ENCODE results near the gene ADAM22.

The ADAM22 gene

DNA sequence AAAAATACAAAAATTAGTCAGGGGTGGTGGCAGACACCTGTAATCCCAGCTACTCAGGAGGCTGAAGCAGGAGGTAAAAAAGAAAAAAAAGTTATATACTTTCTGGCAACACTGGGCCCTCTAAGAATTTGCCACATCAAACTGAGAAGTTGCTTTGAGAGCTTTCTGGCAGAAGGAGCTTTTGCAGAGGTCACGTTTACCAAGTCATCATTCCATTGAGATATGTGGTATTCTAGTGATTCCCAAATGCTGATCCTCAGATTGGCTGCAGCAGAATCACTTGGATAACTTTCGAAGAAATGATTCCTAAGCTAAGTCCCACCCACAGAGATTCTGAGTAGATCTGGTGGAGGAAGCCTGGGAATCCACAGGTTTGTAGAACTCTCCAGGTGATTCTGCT is 80.5 kb downstream of the ADAM22 start:
- TF ChIP-seq Cebpa-rat (IDR thresholded peaks at IDR 0.05): no peak
- no peaks in the 10 kb centered on the region for H4K20me1 ChIP-seq
- peaks cover 0 to 6% (median 0%) of the 10 kb centered on the region in 11 experiments; a peak in 1 of 22 replicates for H3K36me3 ChIP-seq

GRCh38 chr7:88015309-88015708 is 81.3 kb downstream of the ADAM22 start:
- Histone ChIP-seq H3K4me1 (no peaks in the 10 kb centered on the region), H3K36me3 (peaks cover 0 to 6% (median 0%) of the 10 kb centered on the region in 11 experiments; a peak in 1 of 22 replicates), H3K27me3 (no peaks in the 10 kb centered on the region), H3K9ac (no peak overlapping the region), H3K4me2 (no peak overlapping the region), H3K4me3 (no peak overlapping the region), H3K27ac (no peak overlapping the region), H3K9me3 (replicated peaks in 1 of 11) (no peaks in the 10 kb centered on the region), H4K20me1 (no peaks in the 10 kb centered on the region)
- no peak for TF ChIP-seq Cebpa-rat (IDR thresholded peaks at IDR 0.05)

More for the DNA sequence above, 80.5 kb downstream of the ADAM22 start:
- Histone ChIP-seq H3K4me2 (no peak overlapping the region), H3K9ac (no peak overlapping the region), H3K9me3 (replicated peaks in 1 of 11) (no peaks in the 10 kb centered on the region), H3K4me3 (no peak overlapping the region), H3K4me1 (no peaks in the 10 kb centered on the region), H3K27me3 (no peaks in the 10 kb centered on the region), H3K27ac (no peak overlapping the region)

DNA sequence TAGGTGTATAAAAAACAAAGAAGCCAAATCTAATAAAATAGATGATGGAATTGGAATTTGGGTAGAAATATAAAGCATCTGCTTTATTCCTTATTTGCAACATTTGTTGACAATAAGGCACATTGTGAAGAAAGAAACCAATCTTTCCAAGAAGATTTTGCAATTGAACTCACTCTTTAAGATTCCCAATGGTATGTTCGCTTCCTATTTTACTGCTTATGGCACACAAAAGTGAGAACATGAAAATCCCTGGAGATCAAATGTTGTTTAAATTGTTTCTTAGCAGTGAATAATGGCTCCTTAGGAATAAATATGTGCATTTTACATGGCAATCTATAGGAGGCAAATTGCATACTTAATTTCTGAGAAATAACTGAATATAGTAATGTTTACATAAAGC is 84.5 kb downstream of the ADAM22 start:
- no peaks in the 10 kb centered on the region for H3K4me1 ChIP-seq
- peaks cover 0 to 1% (median 0%) of the 10 kb centered on the region in 11 experiments; a peak in 1 of 22 replicates for H3K36me3 ChIP-seq
- H3K27ac ChIP-seq: no peak overlapping the region
- H3K9me3 ChIP-seq (replicated peaks in 1 of 11): no peaks in the 10 kb centered on the region
- H4K20me1 ChIP-seq: no peaks in the 10 kb centered on the region
- no peak overlapping the region for H3K9ac ChIP-seq
- no peaks in the 10 kb centered on the region for H3K27me3 ChIP-seq
- no peak overlapping the region for H3K4me3 ChIP-seq
- no peak for TF ChIP-seq Cebpa-rat (IDR thresholded peaks at IDR 0.05)
- no peak overlapping the region for H3K4me2 ChIP-seq

DNA sequence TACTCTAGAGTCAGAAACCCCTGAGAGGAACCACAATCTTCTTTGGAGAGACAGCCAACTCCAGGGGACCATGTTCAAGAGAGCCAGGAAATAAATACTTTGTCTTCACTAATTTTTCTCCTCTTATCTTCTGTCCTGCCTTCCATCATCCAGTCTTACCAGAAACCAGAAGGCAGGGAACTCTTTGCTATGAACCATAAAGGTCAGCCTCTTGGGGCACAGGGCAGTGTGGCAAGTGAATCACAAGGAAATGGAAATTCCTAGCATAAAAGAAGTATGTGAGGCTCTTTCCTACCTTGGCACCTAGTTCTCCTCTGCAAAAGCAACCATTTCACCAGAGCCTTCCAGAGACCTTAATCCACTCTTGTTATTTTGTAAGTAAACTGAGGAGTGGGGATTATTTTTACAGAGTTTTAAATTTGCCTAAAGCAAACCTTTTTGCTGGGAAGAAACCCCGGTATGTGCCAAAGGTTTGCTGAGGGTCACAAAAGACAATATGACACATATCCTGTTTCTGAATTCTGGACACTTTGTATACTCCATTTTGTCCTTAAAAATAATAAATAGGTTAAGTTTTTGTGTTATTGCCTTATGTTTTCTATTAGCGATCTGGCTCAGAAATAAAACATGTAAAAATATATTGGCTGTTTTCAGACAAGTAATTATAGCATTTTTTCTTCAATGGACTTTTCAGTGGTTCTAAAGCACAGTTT is 87.1 kb downstream of the ADAM22 start:
- Histone ChIP-seq H3K36me3 (no peaks in the 10 kb centered on the region), H3K9me3 (replicated peaks in 1 of 11) (peaks cover 6 to 18% (median 10%) of the 10 kb centered on the region in 11 experiments; a peak in 16 of 22 replicates), H3K27me3 (no peaks in the 10 kb centered on the region), H3K4me3 (no peak overlapping the region), H4K20me1 (no peaks in the 10 kb centered on the region), H3K9ac (no peak overlapping the region), H3K4me2 (no peak overlapping the region), H3K27ac (no peak overlapping the region), H3K4me1 (no peaks in the 10 kb centered on the region)
- no peak for TF ChIP-seq Cebpa-rat (IDR thresholded peaks at IDR 0.05)

DNA sequence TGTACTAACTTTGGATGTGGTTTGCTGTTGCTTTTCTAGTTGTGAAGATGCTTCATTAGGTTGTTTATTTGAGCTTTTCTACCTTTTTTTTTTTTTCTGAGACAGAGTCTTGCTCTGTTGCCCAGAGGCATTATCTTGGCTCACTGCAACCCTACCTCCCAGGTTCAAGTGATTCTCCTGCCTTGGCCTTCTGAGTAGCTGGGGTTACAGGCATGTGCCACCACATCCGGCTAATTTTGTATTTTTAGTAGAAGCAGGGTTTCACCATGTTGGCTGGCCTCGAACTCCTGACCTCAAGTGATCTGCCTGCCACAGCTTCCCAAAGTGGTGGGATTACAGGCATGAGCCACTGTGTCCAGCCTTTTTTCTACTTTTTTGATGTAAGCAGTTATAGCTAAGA is 93.7 kb downstream of the ADAM22 start:
- H3K4me3 ChIP-seq: no peak overlapping the region
- no peaks in the 10 kb centered on the region for H3K27me3 ChIP-seq
- no peak for TF ChIP-seq Cebpa-rat (IDR thresholded peaks at IDR 0.05)
- no peak overlapping the region for H3K9ac ChIP-seq
- no peak overlapping the region for H3K4me2 ChIP-seq
- H3K4me1 ChIP-seq: no peaks in the 10 kb centered on the region
- H3K9me3 ChIP-seq (replicated peaks in 1 of 11): peaks cover 36 to 59% (median 45%) of the 10 kb centered on the region in 11 experiments
- H4K20me1 ChIP-seq: no peaks in the 10 kb centered on the region
- H3K27ac ChIP-seq: no peak overlapping the region
- peaks cover 0 to 17% (median 13%) of the 10 kb centered on the region in 11 experiments; a peak in 9 of 22 replicates for H3K36me3 ChIP-seq

DNA sequence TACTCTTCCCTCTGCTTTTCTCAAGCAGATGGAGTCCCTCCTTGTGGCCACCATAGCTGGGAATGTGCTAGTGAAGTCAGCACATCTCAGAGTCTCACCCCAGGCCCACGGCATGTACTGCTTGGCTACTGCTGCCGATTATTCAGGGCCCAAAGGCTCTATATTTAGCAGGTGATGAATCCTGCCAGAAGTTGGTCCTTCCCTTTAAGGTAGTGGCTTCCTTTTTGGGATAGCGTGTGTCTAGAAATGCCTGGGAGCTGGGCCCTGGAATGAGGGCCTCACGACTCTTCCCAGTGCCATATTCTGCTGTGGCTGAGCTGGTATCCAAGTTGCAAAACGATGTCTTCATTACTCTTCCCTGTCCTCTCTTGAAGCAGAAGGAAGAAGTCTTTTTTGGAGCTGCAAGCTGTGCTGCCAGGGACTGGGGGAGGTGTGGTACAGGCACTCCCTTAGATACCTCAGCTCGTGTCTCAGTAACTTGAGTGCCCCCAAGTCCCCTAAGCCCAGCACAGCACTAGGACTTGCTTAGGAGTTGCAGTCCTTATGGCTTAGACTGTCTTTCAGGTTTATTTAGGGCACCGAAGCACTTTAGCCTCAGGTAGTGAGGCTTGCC is 100.1 kb downstream of the ADAM22 start:
- Histone ChIP-seq H3K9ac (no peak overlapping the region), H3K27ac (no peak overlapping the region)
- no peak for TF ChIP-seq Cebpa-rat (IDR thresholded peaks at IDR 0.05)

DNA sequence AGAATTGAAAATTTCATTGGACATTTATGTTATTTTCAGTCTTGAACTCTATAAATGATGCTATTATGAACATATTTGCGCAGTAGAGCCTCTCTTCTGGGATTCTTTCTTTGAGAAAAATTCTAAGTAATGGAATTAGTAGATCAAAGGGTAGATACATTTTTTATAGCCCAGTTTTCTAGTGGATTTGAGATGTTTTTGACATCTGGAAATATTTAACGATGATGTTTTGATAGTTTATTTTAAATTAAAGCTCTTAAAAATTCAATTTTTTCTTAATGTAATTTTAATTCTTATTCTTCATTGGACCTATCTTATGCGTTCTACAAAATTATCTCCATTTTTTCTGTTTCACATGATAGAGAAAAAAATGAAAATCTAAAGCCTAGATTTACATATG is 103.0 kb downstream of the ADAM22 start:
- H3K4me3 ChIP-seq: no peak overlapping the region

More for the DNA sequence above, 100.1 kb downstream of the ADAM22 start:
- Histone ChIP-seq H3K36me3 (peaks cover 0 to 20% (median 13%) of the 10 kb centered on the region in 11 experiments; a peak in 9 of 22 replicates), H3K9me3 (replicated peaks in 1 of 11) (peaks cover 38 to 44% (median 43%) of the 10 kb centered on the region in 11 experiments), H3K4me2 (no peak overlapping the region), H3K27me3 (no peaks in the 10 kb centered on the region), H3K4me3 (no peak overlapping the region), H3K4me1 (no peaks in the 10 kb centered on the region), H4K20me1 (no peaks in the 10 kb centered on the region)

DNA sequence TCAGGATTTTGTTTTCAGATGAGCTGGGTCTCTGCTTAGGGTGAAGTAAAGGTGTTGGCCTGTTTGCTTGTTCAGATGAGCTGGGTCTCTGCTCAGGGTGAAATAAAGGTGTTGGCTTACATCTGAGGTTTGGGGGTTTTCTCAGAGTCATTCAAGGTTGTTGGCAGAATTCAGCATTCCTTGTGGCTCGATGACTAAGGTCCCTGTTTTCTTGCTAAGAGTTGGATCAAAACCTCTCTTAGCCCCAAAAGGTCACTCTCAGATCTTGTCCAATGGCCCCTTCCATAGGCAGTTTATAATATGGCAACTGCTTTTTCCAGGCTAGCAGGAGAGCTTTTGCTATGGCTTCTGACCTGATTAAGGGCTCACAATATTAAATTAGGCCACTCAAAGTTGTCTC is 106.6 kb downstream of the ADAM22 start:
- H4K20me1 ChIP-seq: no peaks in the 10 kb centered on the region
- H3K36me3 ChIP-seq: no peaks in the 10 kb centered on the region
- no peak overlapping the region for H3K4me2 ChIP-seq
- no peak overlapping the region for H3K4me3 ChIP-seq
- H3K27me3 ChIP-seq: no peaks in the 10 kb centered on the region
- TF ChIP-seq Cebpa-rat (IDR thresholded peaks at IDR 0.05): no peak
- H3K4me1 ChIP-seq: no peaks in the 10 kb centered on the region
- no peak overlapping the region for H3K27ac ChIP-seq
- no peaks in the 10 kb centered on the region; a peak in 2 of 22 replicates for H3K9me3 ChIP-seq (replicated peaks in 1 of 11)
- H3K9ac ChIP-seq: no peak overlapping the region

More for the DNA sequence above, 103.0 kb downstream of the ADAM22 start:
- Histone ChIP-seq H3K4me2 (no peak overlapping the region), H3K9me3 (replicated peaks in 1 of 11) (peaks cover 14 to 21% (median 19%) of the 10 kb centered on the region in 11 experiments), H3K4me1 (no peaks in the 10 kb centered on the region), H3K27me3 (no peaks in the 10 kb centered on the region), H4K20me1 (no peaks in the 10 kb centered on the region), H3K36me3 (peaks cover 0 to 11% (median 5%) of the 10 kb centered on the region in 11 experiments; a peak in 8 of 22 replicates), H3K27ac (no peak overlapping the region), H3K9ac (no peak overlapping the region)
- TF ChIP-seq Cebpa-rat (IDR thresholded peaks at IDR 0.05): no peak

DNA sequence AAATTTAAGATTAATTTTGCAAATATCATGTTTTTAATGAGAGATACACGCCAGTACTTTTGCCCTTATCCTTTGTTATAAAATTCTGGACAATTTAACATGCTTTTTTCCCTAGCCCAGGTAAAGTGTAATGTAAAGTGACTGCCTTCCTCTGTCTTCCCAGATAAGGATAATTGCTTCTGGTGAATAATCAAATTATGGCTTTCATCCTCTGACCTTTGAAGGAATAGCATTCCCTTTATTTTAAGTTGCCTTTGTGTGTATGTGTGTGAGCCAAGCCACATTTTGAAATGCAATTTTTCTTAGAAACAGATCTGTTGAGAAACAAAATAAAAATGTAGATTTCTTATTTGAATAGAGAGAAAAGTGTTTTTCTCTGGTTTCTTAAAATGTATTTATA is 107.5 kb downstream of the ADAM22 start:
- no peak overlapping the region for H3K4me2 ChIP-seq
- H3K9me3 ChIP-seq (replicated peaks in 1 of 11): no peaks in the 10 kb centered on the region; a peak in 2 of 22 replicates
- H3K36me3 ChIP-seq: no peaks in the 10 kb centered on the region
- no peak for TF ChIP-seq Cebpa-rat (IDR thresholded peaks at IDR 0.05)
- no peaks in the 10 kb centered on the region for H3K4me1 ChIP-seq
- H3K4me3 ChIP-seq: no peak overlapping the region
- H3K27me3 ChIP-seq: no peaks in the 10 kb centered on the region
- H4K20me1 ChIP-seq: no peaks in the 10 kb centered on the region
- H3K9ac ChIP-seq: no peak overlapping the region
- H3K27ac ChIP-seq: no peak overlapping the region

Measured in BLaER1 treated with 17β-estradiol and CSF1 and Interleukin-3, amounts not matched to agents 10 nM and 100 nM (cell line).